Lung (tissue), 12 donors: ENCODE data around the gene RABL6. TPM values are rescaled to one million over a fixed set of nuclear protein-coding genes. Genes with fewer than 3 reads are reported as not detected.

Experiments
- ATAC-seq: fragments of 200-7000 bp; cut with Tn5 transposase; one replicate; pipeline ENCODE4 v1.9.1; 2020; ENCODE audit warnings: moderate number of reproducible peaks; ENCODE audit not compliant: insufficient read depth, low FRiP score
- DNase-seq, 3 donors: peaks; one replicate each; pipeline ENCODE4 v3.0.0-alpha.2; 2013 to 2017
- H3K27ac ChIP-seq, 2 donors: one replicate each; pipeline ENCODE4 v1.5.1; 2013; ENCODE audit warnings: mild to moderate bottlenecking in 2 of 2, moderate library complexity in 2 of 2, control low read depth in 1 of 2, inconsistent platforms in 1 of 2, low read depth in 1 of 2, low read length in 1 of 2
- H3K27me3 ChIP-seq, 3 donors: one replicate each; pipeline ENCODE4 v1.5.1; 2013; ENCODE audit warnings: low read length in 2 of 3; ENCODE audit not compliant: control insufficient read depth in 3 of 3, insufficient read depth in 3 of 3
- H3K36me3 ChIP-seq, 4 donors: one replicate each; pipeline ENCODE4 v1.5.1; 2013; ENCODE audit warnings: low read length in 4 of 4, mild to moderate bottlenecking in 1 of 4, moderate library complexity in 1 of 4; ENCODE audit not compliant: control insufficient read depth in 4 of 4, insufficient read depth in 4 of 4
- H3K4me1 ChIP-seq, 5 donors: one replicate each; pipeline ENCODE4 v1.5.1; 2013; ENCODE audit warnings: low read length in 5 of 5, mild to moderate bottlenecking in 2 of 5, moderate library complexity in 1 of 5; ENCODE audit not compliant: control insufficient read depth in 5 of 5, insufficient read depth in 5 of 5
- H3K4me3 ChIP-seq: one replicate; pipeline ENCODE4 v1.5.1; 2013; ENCODE audit warnings: mild to moderate bottlenecking, control low read depth, moderate library complexity
- H3K9ac ChIP-seq, 2 donors: one replicate each; pipeline ENCODE4 v1.5.1; 2013; ENCODE audit warnings: low read length in 2 of 2, control low read depth in 1 of 2; ENCODE audit not compliant: insufficient read depth in 1 of 2
- H3K9me3 ChIP-seq, 4 donors: one replicate each; pipeline ENCODE4 v1.5.1; 2013; ENCODE audit warnings: low read length in 3 of 4, mild to moderate bottlenecking in 1 of 4, moderate library complexity in 1 of 4; ENCODE audit not compliant: control insufficient read depth in 4 of 4, insufficient read depth in 3 of 4
- WGBS, 2 donors: extraction: QIAGEN DNeasy Blood & Tissue Kit; methylation state at CpG; one replicate each; pipeline ENCODE4 v1.1.7; 2013; 5-methylcytosine and 5-hydroxymethylcytosine counted together
- polyA plus RNA-seq, 2 donors: library from polyadenylated mRNA; stranded (reverse); fragments of 200-250 nt; gene quantifications; one replicate each; pipeline ENCODE4 v1.2.1, GENCODE V29; 2013
- total RNA-seq, 2 donors: library from RNA; depleted of rRNA in 1 of 2; stranded (reverse); fragments of >200 nt in 1 of 2; gene quantifications; one replicate each; pipeline ENCODE4 v1.2.1, GENCODE V29; 2014 to 2021
- TF ChIP-seq, protein P1 (sequence below): IDR thresholded peaks from 2 replicates; pipeline ENCODE4 v1.5.1; 2012; ENCODE audit warnings: mild to moderate bottlenecking; ENCODE audit errors: control extremely low read depth, extremely low read depth
- donor health status: control.
- donor health status: control.
- donor health status: Bipolar disorder and iron deficiency.
- donor health status: healthy.
- donor health status: DM: yes; HTN: yes; CAD: no.

RABL6 gene
- total and polyA plus RNA-seq, 4 donors = 36.4 to 87.8 (median 62.2) TPM

- Histone ChIP-seq H3K9me3 (peaks cover 0 to 7% (median 2%) of the 10 kb centered on the region in 4 donors), H3K36me3 (no peaks in the 10 kb centered on the region), H3K27me3 (no peaks in the 10 kb centered on the region), H3K4me1 (peaks cover 0 to 2% (median 0%) of the 10 kb centered on the region in 5 donors), H3K27ac (no peak overlapping the region), H3K4me3 (no peak overlapping the region), H3K9ac (no peak overlapping the region)
- TF ChIP-seq, protein P1, sequence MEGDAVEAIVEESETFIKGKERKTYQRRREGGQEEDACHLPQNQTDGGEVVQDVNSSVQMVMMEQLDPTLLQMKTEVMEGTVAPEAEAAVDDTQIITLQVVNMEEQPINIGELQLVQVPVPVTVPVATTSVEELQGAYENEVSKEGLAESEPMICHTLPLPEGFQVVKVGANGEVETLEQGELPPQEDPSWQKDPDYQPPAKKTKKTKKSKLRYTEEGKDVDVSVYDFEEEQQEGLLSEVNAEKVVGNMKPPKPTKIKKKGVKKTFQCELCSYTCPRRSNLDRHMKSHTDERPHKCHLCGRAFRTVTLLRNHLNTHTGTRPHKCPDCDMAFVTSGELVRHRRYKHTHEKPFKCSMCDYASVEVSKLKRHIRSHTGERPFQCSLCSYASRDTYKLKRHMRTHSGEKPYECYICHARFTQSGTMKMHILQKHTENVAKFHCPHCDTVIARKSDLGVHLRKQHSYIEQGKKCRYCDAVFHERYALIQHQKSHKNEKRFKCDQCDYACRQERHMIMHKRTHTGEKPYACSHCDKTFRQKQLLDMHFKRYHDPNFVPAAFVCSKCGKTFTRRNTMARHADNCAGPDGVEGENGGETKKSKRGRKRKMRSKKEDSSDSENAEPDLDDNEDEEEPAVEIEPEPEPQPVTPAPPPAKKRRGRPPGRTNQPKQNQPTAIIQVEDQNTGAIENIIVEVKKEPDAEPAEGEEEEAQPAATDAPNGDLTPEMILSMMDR = no peak
- WGBS, 2 donors = 90 to 91% methylated on average over 12 of the region's 12 CpGs
- no peak for ATAC-seq
- DNase-seq = no peak
Observed at GRCh38 chr9:136774416-136775045, 33.2 kb upstream of the RABL6 start.

DNA sequence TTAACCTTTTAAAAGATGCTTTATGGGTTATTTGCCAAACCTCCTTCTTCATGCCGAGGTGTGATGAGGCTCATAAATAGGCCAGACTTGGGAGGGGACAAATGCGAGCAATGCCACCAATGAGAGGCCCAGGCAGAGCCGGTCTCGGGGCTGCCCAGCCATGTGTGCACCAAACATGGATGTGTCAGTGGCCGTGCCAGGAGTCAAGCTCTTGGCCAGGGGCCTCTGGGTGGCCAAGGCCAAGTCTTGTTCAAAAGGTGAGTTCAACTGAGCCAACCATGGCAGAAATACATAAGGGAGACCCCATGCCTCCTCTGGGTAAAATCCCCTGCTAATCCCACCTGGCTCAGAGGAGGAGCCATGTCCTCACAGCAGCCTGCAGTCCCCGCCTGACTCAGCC lies 32.6 kb upstream of the RABL6 start:
- no peak for ATAC-seq
- no peak for DNase-seq
- Histone ChIP-seq H3K4me3 (no peak overlapping the region), H3K27ac (no peak overlapping the region), H3K27me3 (no peaks in the 10 kb centered on the region), H3K4me1 (peaks cover 0 to 2% (median 0%) of the 10 kb centered on the region in 5 donors), H3K36me3 (no peaks in the 10 kb centered on the region), H3K9ac (no peak overlapping the region), H3K9me3 (peaks cover 0 to 7% (median 2%) of the 10 kb centered on the region in 4 donors)
- WGBS, 2 donors = 81 to 93% methylated on average over 6 of the region's 6 CpGs
- TF ChIP-seq, protein P1 = no peak

GRCh38 chr9:136776947-136777346 lies 30.8 kb upstream of the RABL6 start:
- no peak overlapping the region for H3K27ac ChIP-seq
- no peaks in the 10 kb centered on the region for H3K27me3 ChIP-seq
- ATAC-seq (no peak), DNase-seq (no peak)
- peaks cover 0 to 7% (median 2%) of the 10 kb centered on the region in 4 donors for H3K9me3 ChIP-seq
- TF ChIP-seq, protein P1 = no peak
- no peak overlapping the region for H3K9ac ChIP-seq
- H3K4me1 ChIP-seq = peaks cover 0 to under 1% (median 0%) of the 10 kb centered on the region in 5 donors
- H3K4me3 ChIP-seq = no peak overlapping the region
- 50 to 58% methylated on average over 7 of the region's 7 CpGs for WGBS, 2 donors
- H3K36me3 ChIP-seq = no peaks in the 10 kb centered on the region

DNA sequence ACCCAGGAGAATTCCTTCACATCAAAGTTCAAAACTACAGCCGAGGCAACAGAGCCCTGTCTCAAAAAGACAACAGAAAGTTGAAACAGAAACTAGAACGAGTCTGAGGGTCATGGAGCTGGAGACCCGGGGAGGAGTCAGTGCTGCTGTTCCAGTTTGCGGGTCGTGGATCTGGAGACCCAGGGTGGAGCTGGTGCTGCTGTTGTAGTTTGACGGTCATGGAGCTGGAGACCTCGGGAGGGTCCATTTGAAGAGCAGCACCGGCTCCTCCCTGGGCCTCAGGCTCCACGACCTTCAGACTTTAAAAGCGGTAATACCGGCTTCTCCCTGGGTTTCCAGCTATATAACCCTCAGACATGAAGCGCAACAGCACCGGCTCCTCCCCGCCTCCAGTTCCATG lies 30.4 kb upstream of the RABL6 start:
- no peaks in the 10 kb centered on the region for H3K27me3 ChIP-seq
- H3K9me3 ChIP-seq = peaks cover 0 to 7% (median 2%) of the 10 kb centered on the region in 4 donors
- H3K36me3 ChIP-seq = no peaks in the 10 kb centered on the region
- 82 to 85% methylated on average over 14 of the region's 14 CpGs for WGBS, 2 donors
- DNase-seq (no peak), ATAC-seq (no peak)
- no peak overlapping the region for H3K4me3 ChIP-seq
- no peak overlapping the region for H3K9ac ChIP-seq
- no peaks in the 10 kb centered on the region for H3K4me1 ChIP-seq
- TF ChIP-seq, protein P1 = no peak
- no peak overlapping the region for H3K27ac ChIP-seq
